HCT116 (cell line): ENCODE measurements around the gene MNAT1. TPM values are rescaled to one million over a fixed set of nuclear protein-coding genes. Genes with fewer than 3 reads are reported as not detected.

ENCODE experiments used
- ATAC-seq: fragments of 200-7000 bp; cut with Tn5 transposase; 2 replicates; pipeline ENCODE4 v1.9.1; 2020; ENCODE audit warnings: mild to moderate bottlenecking, moderate library complexity
- BruUV-seq: library from RNA; stranded (reverse); fragments of 400-500 nt; replicated peaks from 2 replicates; lab custom pipeline; 2021; lab: Mats Ljungman, UMichigan
- CTCF ChIA-PET: fragments of 300-600 bp; sonication (Branson Sonifier 250); formaldehyde crosslinking; loops from one replicate; lab custom pipeline; 2021; ENCODE audit warnings: antibody characterized with exemption; lab: Charles Lee
- POLR2A ChIA-PET: fragments of 300-600, 350-600 bp; sonication (Branson Sonifier 250); formaldehyde crosslinking; loops from one replicate; lab custom pipeline; 2021; ENCODE audit warnings: antibody characterized with exemption; lab: Charles Lee
- RAD21 ChIA-PET, 2 experiments: fragments of 300-600 bp; sonication (Branson Sonifier 250); formaldehyde crosslinking; loops; one replicate each; lab custom pipeline; 2023; ENCODE audit warnings: low total read pairs in 2 of 2; ENCODE audit not compliant: uncharacterized antibody in 2 of 2, unreplicated experiment in 2 of 2, low non-redundant PET in 1 of 2; lab: Charles Lee
- DNase-seq: peaks from one replicate; pipeline ENCODE4 v3.0.0-alpha.2; 2010; ENCODE audit warnings: low read depth, low spot score
- H2AFZ ChIP-seq: fragments of 200-600 bp; shearing (Covaris generic), sonication (generic); 2 replicates; pipeline ENCODE4 v1.6.1; 2017; ENCODE audit warnings: low read depth, mixed run types, mixed read lengths, antibody characterized with exemption, low read length; ENCODE audit not compliant: poor library complexity, severe bottlenecking
- H3K27ac ChIP-seq: 2 replicates; pipeline ENCODE4 v1.5.1; 2012; ENCODE audit warnings: low read depth, low read length
- H3K27me3 ChIP-seq: fragments of 200-600 bp; sonication (generic); 2 replicates; pipeline ENCODE4 v1.6.1; 2016; ENCODE audit warnings: mixed run types, low read length, mixed read lengths; ENCODE audit not compliant: insufficient read depth
- H3K36me3 ChIP-seq, 2 experiments: fragments of 200-500 bp in 1 of 2; fragments of 200-600 bp in 1 of 2; sonication (Bioruptor generic) in 1 of 2; sonication (generic) in 1 of 2; 2 replicates each; pipeline versions ENCODE4 v1.5.1 to v1.6.1; 2014 to 2016; ENCODE audit warnings: low read length in 2 of 2, inconsistent platforms in 1 of 2, mixed read lengths in 1 of 2, mixed run types in 1 of 2; ENCODE audit not compliant: insufficient read depth in 2 of 2, control insufficient read depth in 1 of 2
- H3K4me1 ChIP-seq, 2 experiments: fragments of 200-600 bp in 1 of 2; sonication (generic) in 1 of 2; 2 replicates each; pipeline versions ENCODE4 v1.5.1 to v1.6.1; 2012 to 2017; ENCODE audit warnings: low read length in 2 of 2, inconsistent platforms in 1 of 2, mild to moderate bottlenecking in 1 of 2, mixed read lengths in 1 of 2, mixed run types in 1 of 2, moderate library complexity in 1 of 2; ENCODE audit not compliant: insufficient read depth in 2 of 2, control insufficient read depth in 1 of 2
- H3K4me2 ChIP-seq: fragments of 200-600 bp; sonication (generic); 2 replicates; pipeline ENCODE4 v1.6.1; 2017; ENCODE audit warnings: mixed run types, low read length, mixed read lengths
- H3K4me3 ChIP-seq, 2 experiments: fragments of 200-600 bp in 1 of 2; sonication (generic) in 1 of 2; replicated peaks in 1 of 2; 2 replicates each; pipeline ENCODE4 v1.5.1; 2011 to 2016; ENCODE audit warnings: low read length in 2 of 2, control low read depth in 1 of 2, low read depth in 1 of 2, mild to moderate bottlenecking in 1 of 2, mixed read lengths in 1 of 2, mixed run types in 1 of 2
- H3K79me2 ChIP-seq: fragments of 200-600 bp; sonication (generic); 2 replicates; pipeline ENCODE4 v1.6.1; 2017; ENCODE audit warnings: mild to moderate bottlenecking, mixed run types, low read length, moderate library complexity, mixed read lengths; ENCODE audit not compliant: insufficient read depth
- H3K9ac ChIP-seq: fragments of 200-600 bp; sonication (generic); 2 replicates; pipeline ENCODE4 v1.6.1; 2016; ENCODE audit warnings: low read length, mixed read lengths
- H3K9me2 ChIP-seq: fragments of 200-600 bp; sonication (generic), shearing (Covaris generic); 2 replicates; pipeline ENCODE4 v1.6.1; 2017; ENCODE audit warnings: mixed run types, mild to moderate bottlenecking, moderate library complexity; ENCODE audit not compliant: insufficient read depth
- H3K9me3 ChIP-seq, 2 experiments: fragments of 200-500 bp in 1 of 2; fragments of 200-600 bp in 1 of 2; sonication (Bioruptor generic) in 1 of 2; sonication (generic) in 1 of 2; 2 replicates each; pipeline ENCODE4 v1.6.1; 2014 to 2017; ENCODE audit warnings: low read length in 2 of 2, mixed read lengths in 2 of 2, inconsistent platforms in 1 of 2, low read depth in 1 of 2, mild to moderate bottlenecking in 1 of 2, mixed run types in 1 of 2, moderate library complexity in 1 of 2; ENCODE audit not compliant: control insufficient read depth in 1 of 2, insufficient read depth in 1 of 2
- H4K20me1 ChIP-seq: fragments of 200-600 bp; sonication (generic), shearing (Covaris generic); 2 replicates; pipeline ENCODE4 v1.6.1; 2017; ENCODE audit warnings: mixed run types, mild to moderate bottlenecking, moderate library complexity; ENCODE audit not compliant: insufficient read depth
- ATF3 ChIP-seq: IDR thresholded peaks from 2 replicates; pipeline ENCODE4 v1.6.1; 2012
- CBX3 ChIP-seq: IDR thresholded peaks from 2 replicates; pipeline ENCODE4 v1.6.1; 2012; ENCODE audit warnings: low read depth
- CEBPB ChIP-seq: IDR thresholded peaks from 2 replicates; pipeline ENCODE4 v1.6.1; 2012; ENCODE audit warnings: low read depth
- EGR1 ChIP-seq: IDR thresholded peaks from 2 replicates; pipeline ENCODE4 v1.6.1; 2012; ENCODE audit warnings: low read depth
- ELF1 ChIP-seq: IDR thresholded peaks from 2 replicates; pipeline ENCODE4 v1.6.1; 2012; ENCODE audit warnings: low read depth, borderline replicate concordance
- EZH2phosphoT487 ChIP-seq: fragments of 200-600 bp; IDR thresholded peaks from 2 replicates; pipeline ENCODE4 v1.6.1; 2018; ENCODE audit warnings: antibody characterized with exemption, borderline replicate concordance
- FOSL1 ChIP-seq: IDR thresholded peaks from 2 replicates; pipeline ENCODE4 v1.6.1; 2012; ENCODE audit warnings: low read depth
- POLR2A ChIP-seq: IDR thresholded peaks from 2 replicates; pipeline ENCODE4 v1.7.0; 2011; ENCODE audit warnings: borderline replicate concordance; ENCODE audit not compliant: insufficient read depth, insufficient read length; ENCODE audit errors: extremely low read depth
- POLR2AphosphoS5 ChIP-seq: IDR thresholded peaks from 2 replicates; pipeline ENCODE4 v1.6.1; 2011; ENCODE audit warnings: mild to moderate bottlenecking, low read depth, low read length, moderate library complexity
- REST ChIP-seq: IDR thresholded peaks from 2 replicates; pipeline ENCODE4 v1.6.1; 2012; ENCODE audit warnings: low read depth
- SIN3A ChIP-seq: IDR thresholded peaks from 2 replicates; pipeline ENCODE4 v1.6.1; 2012; ENCODE audit warnings: low read depth
- SP1 ChIP-seq: IDR thresholded peaks from 2 replicates; pipeline ENCODE4 v1.6.1; 2012; ENCODE audit warnings: low read depth
- YY1 ChIP-seq: IDR thresholded peaks from 2 replicates; pipeline ENCODE4 v1.6.1; 2011; ENCODE audit warnings: low read length, low read depth, moderate library complexity, mild to moderate bottlenecking; ENCODE audit not compliant: insufficient replicate concordance; ENCODE audit errors: extremely low read depth
- ZFX ChIP-seq: fragments of 450-650 bp; IDR thresholded peaks from 2 replicates; pipeline ENCODE4 v1.6.1; 2017
- ZNF274 ChIP-seq: fragments of 200-500 bp; sonication (Bioruptor generic); IDR thresholded peaks from 2 replicates; pipeline ENCODE4 v1.6.1; 2014; ENCODE audit warnings: mild to moderate bottlenecking, low read depth, low read length, inconsistent platforms
- intact Hi-C: fragments of 100-400 bp; cut with micrococcal nuclease; formaldehyde crosslinking; loops from 2 replicates; pipeline ENCODE4 v1.10.0; 2022
- total RNA-seq: library from RNA; stranded (reverse); gene quantifications from one replicate; pipeline ENCODE4 v1.2.1, GENCODE V29; 2021; ENCODE audit not compliant: unreplicated experiment
- TF ChIP-seq, protein P1 (sequence below), 3 experiments: fragments of 200-600 bp in 1 of 3; sonication (generic) in 1 of 3; IDR thresholded peaks in 2 of 3; conservative IDR thresholded peaks in 1 of 3; 2 replicates each; pipeline ENCODE4 v1.5.1; 2012 to 2017; ENCODE audit warnings: low read depth in 2 of 3, low read length in 2 of 3, antibody characterized with exemption in 1 of 3, borderline replicate concordance in 1 of 3, control low read depth in 1 of 3, mild to moderate bottlenecking in 1 of 3, mixed read lengths in 1 of 3, mixed run types in 1 of 3, moderate library complexity in 1 of 3; ENCODE audit not compliant: insufficient read depth in 1 of 3
- TF ChIP-seq, protein P2 (sequence below): IDR thresholded peaks from 2 replicates; pipeline ENCODE4 v1.6.1; 2011; ENCODE audit warnings: mild to moderate bottlenecking, low read length, moderate library complexity; ENCODE audit not compliant: insufficient replicate concordance; ENCODE audit errors: extremely low read depth

The MNAT1 gene
- total RNA-seq, 1 experiment from 2014 or later = 49.3 TPM

DNA sequence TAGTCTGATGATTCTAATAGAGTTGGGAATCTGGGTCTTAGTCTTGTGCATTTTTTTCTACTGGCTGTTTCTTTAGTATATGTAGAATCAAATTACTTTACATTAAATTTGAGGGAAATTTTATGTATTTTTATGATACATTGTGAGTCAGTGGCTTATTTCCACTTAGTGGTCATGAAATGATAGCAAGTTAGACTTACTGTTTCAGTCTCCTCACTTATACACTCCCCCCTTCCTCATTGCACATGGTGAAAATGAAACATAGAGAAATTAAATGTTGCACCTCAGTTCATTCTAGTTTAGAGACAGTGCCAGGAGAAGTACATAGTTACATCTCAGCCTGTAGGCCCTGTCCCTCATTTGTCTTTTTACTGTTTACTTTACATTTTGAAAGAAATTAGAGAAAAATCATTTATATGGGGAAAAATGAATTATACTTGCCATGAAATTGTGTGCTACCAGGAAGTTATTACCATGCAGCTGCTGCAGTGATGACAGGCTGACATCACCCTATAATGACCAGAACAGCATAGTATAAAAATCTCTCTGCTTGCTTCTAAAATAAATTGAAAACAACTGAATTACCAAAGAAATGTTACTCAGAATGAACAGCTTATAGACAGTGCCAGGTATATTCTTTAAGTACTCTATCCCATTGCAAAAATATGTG is 133.1 kb downstream of the MNAT1 start:
- no peaks in the 10 kb centered on the region for H3K9me2 ChIP-seq
- no peaks in the 10 kb centered on the region for H3K27me3 ChIP-seq
- no peaks in the 10 kb centered on the region; the same call in 1 of the 2 replicates for H3K79me2 ChIP-seq
- RAD21 ChIA-PET = no interaction called here
- CTCF ChIA-PET = no interaction called here
- no peaks in the 10 kb centered on the region; a peak in 1 of 4 replicates for H3K4me1 ChIP-seq
- intact Hi-C loops = no loop called here
- H3K27ac ChIP-seq = no peak overlapping the region
- no peaks in the 10 kb centered on the region for H3K9me3 ChIP-seq
- H3K4me3 ChIP-seq = no peak overlapping the region
- TF ChIP-seq CBX3 (no peak), SIN3A (no peak), ATF3 (no peak), FOSL1 (no peak), EGR1 (no peak), YY1 (no peak), POLR2AphosphoS5 (no peak), EZH2phosphoT487 (no peak), ZFX (no peak), REST (no peak), ELF1 (no peak), CEBPB (no peak), POLR2A (no peak), SP1 (no peak), ZNF274 (no peak)
- TF ChIP-seq, protein P1, sequence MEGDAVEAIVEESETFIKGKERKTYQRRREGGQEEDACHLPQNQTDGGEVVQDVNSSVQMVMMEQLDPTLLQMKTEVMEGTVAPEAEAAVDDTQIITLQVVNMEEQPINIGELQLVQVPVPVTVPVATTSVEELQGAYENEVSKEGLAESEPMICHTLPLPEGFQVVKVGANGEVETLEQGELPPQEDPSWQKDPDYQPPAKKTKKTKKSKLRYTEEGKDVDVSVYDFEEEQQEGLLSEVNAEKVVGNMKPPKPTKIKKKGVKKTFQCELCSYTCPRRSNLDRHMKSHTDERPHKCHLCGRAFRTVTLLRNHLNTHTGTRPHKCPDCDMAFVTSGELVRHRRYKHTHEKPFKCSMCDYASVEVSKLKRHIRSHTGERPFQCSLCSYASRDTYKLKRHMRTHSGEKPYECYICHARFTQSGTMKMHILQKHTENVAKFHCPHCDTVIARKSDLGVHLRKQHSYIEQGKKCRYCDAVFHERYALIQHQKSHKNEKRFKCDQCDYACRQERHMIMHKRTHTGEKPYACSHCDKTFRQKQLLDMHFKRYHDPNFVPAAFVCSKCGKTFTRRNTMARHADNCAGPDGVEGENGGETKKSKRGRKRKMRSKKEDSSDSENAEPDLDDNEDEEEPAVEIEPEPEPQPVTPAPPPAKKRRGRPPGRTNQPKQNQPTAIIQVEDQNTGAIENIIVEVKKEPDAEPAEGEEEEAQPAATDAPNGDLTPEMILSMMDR (IDR thresholded peaks at IDR 0.05 in 2 of 3, conservative IDR thresholded peaks at IDR 0.05 in 1 of 3; ENCODE audit: borderline replicate concordance in 1 of 3, insufficient read depth in 1 of 3, low read depth in 2 of 3, low read length in 2 of 3) = no peak
- TF ChIP-seq, protein P2, sequence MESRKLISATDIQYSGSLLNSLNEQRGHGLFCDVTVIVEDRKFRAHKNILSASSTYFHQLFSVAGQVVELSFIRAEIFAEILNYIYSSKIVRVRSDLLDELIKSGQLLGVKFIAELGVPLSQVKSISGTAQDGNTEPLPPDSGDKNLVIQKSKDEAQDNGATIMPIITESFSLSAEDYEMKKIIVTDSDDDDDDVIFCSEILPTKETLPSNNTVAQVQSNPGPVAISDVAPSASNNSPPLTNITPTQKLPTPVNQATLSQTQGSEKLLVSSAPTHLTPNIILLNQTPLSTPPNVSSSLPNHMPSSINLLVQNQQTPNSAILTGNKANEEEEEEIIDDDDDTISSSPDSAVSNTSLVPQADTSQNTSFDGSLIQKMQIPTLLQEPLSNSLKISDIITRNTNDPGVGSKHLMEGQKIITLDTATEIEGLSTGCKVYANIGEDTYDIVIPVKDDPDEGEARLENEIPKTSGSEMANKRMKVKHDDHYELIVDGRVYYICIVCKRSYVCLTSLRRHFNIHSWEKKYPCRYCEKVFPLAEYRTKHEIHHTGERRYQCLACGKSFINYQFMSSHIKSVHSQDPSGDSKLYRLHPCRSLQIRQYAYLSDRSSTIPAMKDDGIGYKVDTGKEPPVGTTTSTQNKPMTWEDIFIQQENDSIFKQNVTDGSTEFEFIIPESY = no peak
- ATAC-seq (no peak), DNase-seq (no peak)
- no peaks in the 10 kb centered on the region for H3K36me3 ChIP-seq
- BruUV-seq = no TSS peak
- POLR2A ChIA-PET = no interaction called here
- no peaks in the 10 kb centered on the region for H4K20me1 ChIP-seq
- H2AFZ ChIP-seq = no peak overlapping the region
- H3K4me2 ChIP-seq = no peak overlapping the region
- H3K9ac ChIP-seq = no peak overlapping the region
